Prostate gland (tissue), 2 donors: ENCODE results near the gene C16orf78.

Experiments
- POLR2A ChIP-seq: fragments of 450-650 bp; IDR thresholded peaks from one replicate; pipeline ENCODE4 v1.6.1; 2016; ENCODE audit warnings: antibody characterized with exemption, mild to moderate bottlenecking
- POLR2AphosphoS5 ChIP-seq: sonication (generic); formaldehyde crosslinking; IDR thresholded peaks from one replicate; pipeline ENCODE4 v1.6.1; 2017; ENCODE audit warnings: antibody characterized with exemption
- TF ChIP-seq, protein P1 (sequence below), 4 experiments: fragments of 200-600 bp in 2 of 4; fragments of 450-650 bp in 2 of 4; sonication (generic) in 2 of 4; IDR thresholded peaks; 1 replicate in 3 of 4; 2 replicates in 1 of 4; pipeline ENCODE4 v1.5.1; 2016 to 2019; ENCODE audit warnings: antibody characterized with exemption in 4 of 4, mild to moderate bottlenecking in 2 of 4, moderate library complexity in 2 of 4

- TF ChIP-seq POLR2A (no peak), POLR2AphosphoS5 (no peak)
- TF ChIP-seq, protein P1, sequence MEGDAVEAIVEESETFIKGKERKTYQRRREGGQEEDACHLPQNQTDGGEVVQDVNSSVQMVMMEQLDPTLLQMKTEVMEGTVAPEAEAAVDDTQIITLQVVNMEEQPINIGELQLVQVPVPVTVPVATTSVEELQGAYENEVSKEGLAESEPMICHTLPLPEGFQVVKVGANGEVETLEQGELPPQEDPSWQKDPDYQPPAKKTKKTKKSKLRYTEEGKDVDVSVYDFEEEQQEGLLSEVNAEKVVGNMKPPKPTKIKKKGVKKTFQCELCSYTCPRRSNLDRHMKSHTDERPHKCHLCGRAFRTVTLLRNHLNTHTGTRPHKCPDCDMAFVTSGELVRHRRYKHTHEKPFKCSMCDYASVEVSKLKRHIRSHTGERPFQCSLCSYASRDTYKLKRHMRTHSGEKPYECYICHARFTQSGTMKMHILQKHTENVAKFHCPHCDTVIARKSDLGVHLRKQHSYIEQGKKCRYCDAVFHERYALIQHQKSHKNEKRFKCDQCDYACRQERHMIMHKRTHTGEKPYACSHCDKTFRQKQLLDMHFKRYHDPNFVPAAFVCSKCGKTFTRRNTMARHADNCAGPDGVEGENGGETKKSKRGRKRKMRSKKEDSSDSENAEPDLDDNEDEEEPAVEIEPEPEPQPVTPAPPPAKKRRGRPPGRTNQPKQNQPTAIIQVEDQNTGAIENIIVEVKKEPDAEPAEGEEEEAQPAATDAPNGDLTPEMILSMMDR (IDR thresholded peaks at IDR 0.05): no peak
These were observed 24.0 kb upstream of the C16orf78 start for GRCh38 chr16:49349446-49350168.
